GM18867 (cell line): Measurements from ENCODE around the gene KRT75.
"Not testable (repeated sequence)": the region's sequence is repeated elsewhere in the genome, so short reads cannot be mapped to it uniquely, and the experiment has no call there.

Source experiments
- ATAC-seq: cut with Tn5 transposase; IDR thresholded peaks from one replicate; pipeline ENCODE4 v1.9.1; 2021; ENCODE audit warnings: mild to moderate bottlenecking, moderate library complexity; ENCODE audit not compliant: unreplicated experiment

The KRT75 gene

DNA sequence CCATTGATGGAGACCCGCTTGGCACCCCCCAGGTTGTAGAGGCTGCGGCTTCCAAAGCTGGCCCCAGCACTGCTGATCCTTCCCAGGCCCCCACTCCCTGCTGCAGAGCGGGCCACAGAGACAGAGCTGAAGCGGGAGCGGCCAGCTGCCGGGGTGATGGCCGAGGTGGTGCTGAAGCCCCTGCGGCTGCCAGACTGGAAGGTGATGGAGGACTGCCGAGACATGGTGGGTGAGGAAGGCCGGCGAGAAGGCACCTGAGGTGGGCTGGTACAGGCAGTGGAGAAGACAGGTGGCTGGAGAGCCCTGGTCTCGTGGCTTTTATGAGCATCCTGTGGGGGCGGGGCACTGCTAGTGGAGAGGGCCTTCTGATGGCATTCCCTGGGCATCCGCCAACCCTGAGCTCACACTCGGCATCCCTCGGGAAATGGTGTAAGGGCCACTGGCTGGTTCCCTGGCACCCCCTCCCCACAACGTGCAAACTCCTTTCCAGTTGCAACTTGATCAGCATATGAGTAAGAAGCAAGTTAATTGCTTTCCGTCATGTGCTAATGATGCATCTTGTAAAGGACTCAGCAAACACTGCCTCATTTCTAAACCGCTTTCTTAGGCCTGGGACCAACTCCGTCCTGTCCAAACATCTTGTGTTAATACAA, at the start of gene KRT75:
Gene KRT75 (minus strand): TSS at position 291 of the 653 bp plus-strand sequence. CDS start 67 bp downstream, at position 224.
- ATAC-seq: no peak

DNA sequence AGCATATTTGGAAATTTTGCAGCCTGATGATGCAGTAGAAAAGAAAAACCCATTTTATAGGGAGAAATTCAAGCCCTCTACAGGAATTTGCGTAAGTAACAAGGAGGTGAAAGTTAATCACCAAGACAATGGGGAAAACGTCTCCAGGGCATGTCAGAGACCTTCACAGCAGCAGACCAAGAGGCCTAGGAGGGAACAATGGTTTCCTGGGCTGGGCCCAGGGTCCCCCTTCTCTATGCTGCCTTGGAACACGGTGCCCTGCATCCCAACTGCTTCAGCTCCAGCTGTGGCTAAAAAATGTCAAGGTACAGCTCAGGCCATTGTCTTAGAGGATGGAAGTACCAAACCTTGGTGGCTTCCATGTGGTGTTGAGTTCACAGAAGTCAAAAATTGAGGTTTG, 45.9 kb upstream of the KRT75 start:
- no peak for ATAC-seq

DNA sequence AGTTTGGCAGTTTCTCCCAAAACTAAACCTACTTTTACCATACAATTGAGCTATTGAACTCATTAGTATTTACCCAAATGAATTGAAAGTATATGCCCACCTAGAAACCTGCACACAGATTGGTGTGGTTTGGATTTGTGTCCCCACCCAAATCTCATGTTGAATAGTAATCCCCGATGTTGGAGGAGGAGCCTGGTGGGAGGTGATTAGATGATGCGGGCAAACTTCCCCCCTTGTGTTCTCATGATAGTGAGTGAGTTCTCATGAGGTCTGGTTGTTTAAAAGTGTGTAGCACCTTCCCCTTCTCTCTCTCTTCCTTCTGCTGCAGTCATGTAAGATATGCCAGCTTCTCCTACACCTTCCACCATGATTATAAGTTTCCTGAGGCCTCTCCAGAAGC, 43.5 kb upstream of the KRT75 start:
- ATAC-seq: no peak

DNA sequence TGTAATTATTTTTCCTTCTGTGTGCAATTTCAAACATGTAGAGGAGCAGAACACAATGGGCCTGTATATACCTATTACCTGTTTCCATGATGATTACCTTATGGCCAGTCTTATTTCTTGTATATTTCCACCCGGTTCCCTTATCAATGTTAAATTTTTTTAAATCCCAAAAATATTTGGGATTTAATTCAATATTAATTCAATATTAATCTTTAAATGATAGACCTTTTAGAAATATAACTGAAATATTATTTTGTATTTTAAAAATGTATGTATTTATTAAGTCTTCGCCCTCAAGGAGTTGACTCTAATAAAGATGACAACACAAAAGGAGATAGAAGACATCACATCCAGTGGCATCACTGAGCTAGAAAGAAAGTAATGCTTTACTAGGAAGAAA, 40.0 kb upstream of the KRT75 start:
- no peak for ATAC-seq

DNA sequence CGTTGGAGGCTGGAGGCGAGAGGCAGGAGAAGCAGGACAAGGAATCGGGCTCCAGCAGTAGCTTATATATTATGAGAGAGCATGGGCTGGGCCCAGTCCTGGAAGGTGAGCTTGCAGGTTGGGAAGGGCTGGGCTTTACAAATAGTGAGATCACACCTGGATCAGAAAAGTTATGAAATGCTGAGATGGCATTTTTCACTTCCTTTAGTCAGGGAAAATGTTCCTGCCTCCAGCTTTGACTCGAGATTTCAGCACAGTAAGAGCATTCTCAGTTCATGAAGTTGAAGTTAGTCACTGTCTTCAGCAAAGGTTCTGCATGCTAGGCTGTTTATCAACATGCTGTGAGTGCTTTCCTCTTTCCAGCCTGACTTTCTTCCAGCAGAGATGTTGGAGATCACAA, 39.6 kb upstream of the KRT75 start, which contains the start of gene KRT6C:
Gene KRT6C (minus strand): TSS at position 38 of the 400 bp plus-strand sequence. CDS start 68 bp downstream, outside the sequence.
- ATAC-seq: no peak

DNA sequence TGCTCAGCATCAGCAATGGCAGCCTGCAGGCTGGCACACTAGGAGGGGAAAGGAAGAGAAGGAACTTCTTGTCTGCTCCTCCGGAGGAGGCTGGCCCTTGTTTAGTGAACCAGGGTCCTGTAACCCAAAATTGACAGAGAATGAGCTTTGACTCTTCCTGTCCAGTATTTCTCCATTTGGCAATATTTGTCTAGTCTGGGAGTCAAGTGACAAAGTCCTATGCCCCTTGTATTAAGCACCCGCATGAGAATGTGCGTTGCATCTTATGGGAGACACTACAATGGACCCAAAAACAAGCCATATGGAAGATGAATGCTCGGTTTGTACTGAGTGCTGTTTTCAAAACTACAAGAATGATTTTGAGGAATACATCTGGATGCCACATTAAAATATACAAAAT, 35.7 kb upstream of the KRT75 start:
- no peak for ATAC-seq

DNA sequence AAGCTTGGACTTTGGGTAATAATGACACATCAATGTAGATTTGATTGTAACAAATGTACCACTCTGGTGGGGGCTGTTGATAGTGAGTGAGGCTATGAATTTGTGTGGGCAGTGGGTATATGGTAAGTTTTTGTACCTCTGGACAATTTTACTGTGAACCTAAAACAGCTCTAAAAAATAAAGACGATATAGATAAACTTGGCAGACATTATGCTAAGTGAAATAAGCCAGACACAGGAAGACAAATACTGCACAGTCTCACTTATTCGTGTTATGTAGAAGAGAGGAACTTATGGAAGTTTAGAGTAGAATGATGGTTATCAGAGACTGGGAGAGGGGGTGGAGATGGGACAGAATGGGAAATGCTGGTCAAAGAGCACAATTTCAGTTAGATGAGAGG, 30.7 kb upstream of the KRT75 start:
- no peak for ATAC-seq

DNA sequence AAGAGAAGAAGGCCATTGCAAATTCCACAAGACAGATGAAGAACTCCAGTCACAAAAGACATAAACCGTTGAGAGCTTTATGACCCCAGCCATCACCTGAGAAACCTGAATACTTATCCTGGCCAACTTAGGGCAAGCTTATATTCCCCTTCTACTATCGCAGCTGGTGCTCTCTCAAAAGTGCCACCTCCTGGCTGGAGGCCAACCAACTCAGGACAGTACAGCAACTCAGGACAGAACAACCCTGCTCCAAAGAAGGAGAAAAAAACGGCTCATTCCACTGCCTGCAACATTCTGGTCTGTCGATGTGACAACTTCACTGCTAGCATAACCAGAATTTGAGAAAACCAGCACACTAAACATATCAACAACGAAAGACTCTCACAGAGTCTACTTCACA, 27.5 kb upstream of the KRT75 start:
- ATAC-seq: no peak

DNA sequence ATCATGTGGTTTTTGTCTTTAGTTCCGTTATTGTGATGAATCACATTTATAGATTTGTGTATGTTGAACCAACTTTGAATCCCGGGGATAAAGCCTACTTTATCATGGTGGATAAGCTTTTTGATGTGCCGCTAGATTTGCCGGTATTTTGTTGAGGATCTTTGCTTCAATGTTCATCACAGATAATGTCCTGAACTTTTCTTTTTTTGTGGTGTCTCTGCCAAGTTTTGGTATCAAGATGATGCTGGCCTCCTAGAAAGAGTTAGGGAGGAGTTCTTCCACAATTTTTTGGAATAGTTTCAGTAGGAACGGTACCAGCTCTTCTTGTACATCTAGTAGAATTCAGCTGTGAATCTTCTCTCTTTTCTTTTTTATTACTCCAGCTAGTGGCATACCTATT, 24.7 kb upstream of the KRT75 start:
- no peak for ATAC-seq

DNA sequence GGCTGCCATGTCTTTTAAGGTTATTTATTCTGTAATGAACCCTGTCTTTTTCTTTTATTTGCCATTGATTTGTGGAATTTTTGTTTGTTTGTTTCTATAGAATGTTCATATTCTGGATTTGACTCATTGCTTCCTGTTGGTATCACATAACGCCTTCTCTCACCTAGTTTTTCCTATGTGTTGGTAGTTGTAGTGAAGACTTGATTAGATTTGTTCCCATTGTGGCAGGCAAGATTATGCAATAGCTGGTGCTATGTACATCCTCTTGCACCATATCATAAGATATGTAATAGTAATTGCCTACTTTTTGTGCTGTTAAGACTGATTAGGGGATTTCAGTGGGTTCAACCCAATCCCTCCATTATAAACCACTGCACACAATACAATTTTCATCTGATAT, 21.6 kb upstream of the KRT75 start:
- no peak for ATAC-seq

DNA sequence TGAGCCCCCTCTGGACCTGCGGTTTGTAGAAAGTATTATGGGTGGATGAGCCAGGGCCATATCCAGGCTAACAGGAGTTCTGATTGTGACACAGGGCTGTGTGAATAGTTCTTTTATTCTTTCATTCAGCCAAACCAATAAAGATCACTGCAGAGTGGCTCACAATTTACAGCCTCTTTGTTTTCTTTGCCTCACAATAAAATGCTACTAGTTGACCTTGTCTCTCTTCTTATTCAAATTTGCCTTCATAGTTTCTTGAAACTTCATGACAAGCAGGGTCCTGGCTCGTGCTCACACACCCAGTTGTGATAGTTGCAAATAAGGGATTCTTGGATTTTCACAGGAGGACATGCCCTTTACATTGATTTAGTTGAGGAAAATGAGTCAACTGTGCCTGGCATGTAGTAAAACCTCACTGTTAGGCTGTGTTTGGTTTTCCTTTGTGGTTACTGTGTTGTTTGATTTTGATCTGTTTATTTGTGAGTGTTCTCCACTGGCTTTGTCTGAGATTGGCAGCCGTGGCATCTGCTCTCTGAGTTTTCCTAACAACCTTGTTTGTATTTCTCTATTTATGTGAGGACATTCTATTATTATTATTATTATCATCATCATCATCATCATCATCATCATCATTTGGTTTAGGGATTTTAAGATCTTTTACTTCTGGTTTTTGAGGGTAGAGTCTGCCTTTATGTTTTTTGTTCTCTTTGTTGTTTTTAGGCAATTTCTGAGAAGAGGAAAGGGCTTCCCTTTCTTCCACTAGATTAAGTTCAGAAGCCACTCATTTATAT, 20.4 kb upstream of the KRT75 start:
- no peak for ATAC-seq

DNA sequence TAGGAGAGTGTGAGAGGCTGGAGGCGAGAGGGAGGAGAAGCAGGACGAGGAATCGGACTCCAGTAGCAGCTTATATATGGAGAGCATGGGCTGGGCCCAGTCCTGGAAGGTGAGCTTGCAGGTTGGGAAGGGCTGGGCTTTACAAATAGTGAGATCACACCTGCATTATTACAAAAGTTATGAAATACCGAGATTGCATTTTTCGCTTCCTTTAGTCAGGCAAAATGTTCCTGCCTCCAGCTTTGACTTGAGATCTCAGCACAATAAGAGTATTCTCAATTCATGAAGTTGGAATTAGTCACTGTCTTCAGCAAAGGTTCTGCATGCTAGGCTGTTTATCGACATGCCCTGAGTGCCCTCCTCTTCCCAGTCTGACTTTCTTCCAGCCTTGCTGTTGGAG, 17.9 kb upstream of the KRT75 start, which contains the start of gene KRT6B:
Gene KRT6B (minus strand): TSS at position 46 of the 400 bp plus-strand sequence. CDS start 68 bp downstream, outside the sequence.
- no peak for ATAC-seq

DNA sequence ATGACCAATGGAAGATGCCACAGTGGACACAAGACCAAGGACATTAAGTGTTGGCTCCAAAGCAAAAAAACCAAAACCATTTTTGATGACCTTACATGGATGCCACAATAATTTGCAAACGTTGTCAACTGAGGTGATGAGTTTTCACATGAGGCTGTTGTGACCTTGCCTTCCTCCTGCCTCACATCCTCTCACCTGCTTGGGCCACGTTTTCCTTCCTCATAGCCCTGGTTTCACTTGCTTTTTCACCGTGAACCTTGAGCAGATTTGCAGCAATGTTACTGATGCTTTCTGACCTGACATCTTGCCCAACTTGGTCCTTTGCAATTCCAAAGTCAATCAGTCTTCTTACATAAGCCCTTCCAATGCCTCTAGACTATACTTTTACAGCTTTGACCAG, 14.1 kb upstream of the KRT75 start:
- ATAC-seq: no peak

DNA sequence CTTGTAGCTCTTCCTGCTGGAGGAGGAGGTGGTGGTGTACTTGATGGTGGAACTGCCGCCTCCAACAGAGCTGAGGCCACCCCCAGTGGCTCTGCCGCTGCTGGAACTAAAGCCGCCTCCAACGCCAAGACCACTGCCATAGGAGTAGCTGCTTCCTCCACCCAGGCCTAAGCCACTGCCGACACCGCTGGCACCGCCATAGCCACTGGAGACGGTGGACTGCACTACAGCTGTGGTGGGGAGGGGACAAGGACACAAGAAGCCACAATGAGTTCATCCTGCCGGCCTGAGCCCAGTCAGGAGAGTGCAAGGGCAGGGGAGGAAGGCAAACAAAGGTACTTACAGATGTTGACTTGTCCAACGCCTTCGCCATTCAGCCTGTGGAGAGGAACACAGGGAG, 13.0 kb upstream of the KRT75 start:
- not testable (repeated sequence) for ATAC-seq

DNA sequence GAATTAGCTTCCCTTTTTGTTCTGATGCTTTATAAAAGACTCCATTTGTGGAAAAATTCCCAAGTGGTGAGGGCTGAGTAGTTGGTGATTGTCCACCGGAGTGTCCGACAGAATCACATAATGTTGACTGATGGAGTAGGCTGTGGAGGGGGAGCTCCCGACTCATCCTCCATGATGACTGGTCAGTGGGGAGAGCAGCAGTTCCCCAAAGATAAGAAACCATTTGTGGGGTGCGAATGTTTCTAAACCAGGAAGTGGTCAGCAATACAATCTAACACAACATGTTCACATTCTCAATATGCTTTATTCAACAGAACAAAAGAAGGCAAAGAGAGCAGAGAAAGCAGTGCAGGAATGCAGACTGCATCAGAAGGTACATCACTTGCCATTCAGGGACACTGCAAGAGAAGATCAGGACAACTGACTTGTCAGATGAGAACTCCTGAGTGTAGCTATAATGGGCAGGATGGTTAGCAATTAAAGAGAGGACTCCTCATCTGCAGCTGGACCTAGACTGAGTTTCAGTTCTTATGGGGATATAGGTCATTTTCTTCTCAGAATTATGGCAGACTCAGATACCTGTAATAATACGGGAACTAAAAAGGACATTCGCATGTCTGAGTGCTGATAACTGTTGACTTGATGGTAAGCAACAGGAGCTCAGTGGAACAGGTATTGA, 12.3 kb upstream of the KRT75 start:
- no peak for ATAC-seq

DNA sequence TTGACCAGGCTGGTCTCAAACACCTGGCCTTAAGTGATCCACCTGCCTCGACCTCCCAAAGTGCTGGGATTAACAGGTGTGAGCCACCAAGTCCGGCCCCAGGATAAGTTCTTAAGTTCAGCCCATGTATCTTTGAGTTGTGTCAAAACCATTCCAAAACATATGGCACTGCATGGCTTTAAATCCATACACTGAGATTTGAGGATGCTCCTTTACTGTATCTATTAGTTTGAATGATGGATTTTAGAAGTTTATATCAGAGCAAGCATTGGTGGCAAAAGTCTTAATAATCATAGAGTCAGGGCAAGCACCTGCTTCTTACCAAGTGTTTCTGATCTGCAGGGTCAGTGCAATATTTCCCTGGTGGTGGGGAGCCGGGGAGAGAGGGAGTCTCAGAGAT, 11.7 kb upstream of the KRT75 start:
- ATAC-seq: no peak

DNA sequence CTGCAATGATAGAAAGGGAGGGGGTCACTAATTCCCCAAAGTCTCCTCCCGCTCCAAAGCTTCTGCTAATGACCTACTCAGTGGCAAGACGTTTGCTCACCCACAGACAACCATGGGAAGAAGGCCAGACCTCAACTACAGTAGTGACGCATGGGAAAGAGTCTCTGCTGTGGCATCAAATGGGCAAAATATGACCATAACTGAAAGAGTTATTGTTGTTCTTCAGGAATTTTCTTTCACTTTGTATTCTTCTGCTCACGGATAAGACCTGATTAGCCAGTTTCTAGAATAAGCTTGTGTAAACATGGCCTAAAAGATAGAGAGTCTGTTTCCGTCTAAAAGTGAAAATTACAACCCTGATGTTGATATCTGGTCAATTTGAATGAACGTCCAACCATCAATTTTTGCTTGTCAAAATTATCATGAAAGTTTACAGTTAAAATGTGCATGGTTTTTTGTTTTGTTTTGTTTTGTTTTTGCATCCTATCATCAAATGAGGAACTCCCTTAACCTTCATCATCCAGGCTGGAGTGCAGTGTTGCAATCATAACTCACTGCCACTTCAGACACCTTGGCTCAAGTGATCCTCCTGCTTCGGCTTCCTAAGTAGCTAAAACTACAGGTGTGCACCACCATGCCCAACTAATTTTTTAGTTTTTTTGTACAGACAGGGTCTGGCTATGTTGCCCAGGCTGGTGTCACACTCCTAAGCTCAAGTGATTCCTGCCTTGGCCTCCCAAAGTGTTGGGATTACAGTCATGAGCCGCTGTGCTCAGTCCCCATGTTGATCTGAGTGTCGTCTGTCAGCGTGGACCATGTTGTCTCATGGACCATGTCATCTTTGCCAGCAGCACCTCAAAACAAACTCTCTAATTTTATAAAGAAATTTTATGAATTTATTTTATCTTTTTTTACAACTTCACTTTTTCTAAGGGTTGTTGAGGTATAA, 10.8 kb upstream of the KRT75 start:
- ATAC-seq: no peak

DNA sequence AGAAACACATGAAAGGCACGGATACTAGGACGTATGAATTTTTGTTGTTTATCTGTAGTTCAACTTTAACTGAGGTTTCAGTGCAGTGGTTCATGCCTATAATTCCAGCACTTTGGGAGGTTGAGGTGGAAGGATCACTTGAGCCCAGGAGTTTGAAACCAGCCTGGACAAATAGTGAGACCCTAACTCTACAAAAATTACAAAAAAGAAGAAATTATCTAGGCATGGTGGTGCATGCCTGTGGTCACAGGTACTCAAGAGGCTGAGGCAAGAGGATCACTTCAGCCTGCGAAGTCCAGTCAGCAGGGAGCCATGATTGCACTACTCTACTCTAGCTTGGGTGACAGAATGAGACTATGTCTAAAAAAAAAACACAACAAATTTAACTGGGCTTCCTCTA, 9.8 kb upstream of the KRT75 start:
- no peak for ATAC-seq

DNA sequence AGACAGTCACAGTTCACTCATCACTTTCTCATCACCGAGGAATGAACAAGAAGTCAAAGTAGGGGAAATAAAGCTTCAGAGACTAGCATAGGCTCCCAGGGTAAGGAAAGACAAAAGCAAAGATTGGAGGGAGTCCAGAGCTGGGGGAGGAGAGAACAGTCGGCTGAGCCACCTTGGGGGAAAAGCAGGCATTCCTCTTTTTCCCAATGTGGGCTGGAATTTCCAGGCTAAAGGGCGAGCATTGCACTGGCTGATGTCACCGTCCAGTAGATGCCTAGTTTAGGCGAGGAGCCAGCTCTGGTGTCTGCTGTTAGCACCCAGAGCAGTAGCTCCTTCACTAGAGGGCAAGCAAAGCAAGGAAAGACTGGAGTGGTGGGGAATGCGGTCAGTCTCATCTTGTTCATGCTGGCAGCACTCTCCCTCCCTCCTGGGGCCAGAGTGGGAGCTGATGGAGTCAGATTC, 8.5 kb upstream of the KRT75 start:
- ATAC-seq: no peak

DNA sequence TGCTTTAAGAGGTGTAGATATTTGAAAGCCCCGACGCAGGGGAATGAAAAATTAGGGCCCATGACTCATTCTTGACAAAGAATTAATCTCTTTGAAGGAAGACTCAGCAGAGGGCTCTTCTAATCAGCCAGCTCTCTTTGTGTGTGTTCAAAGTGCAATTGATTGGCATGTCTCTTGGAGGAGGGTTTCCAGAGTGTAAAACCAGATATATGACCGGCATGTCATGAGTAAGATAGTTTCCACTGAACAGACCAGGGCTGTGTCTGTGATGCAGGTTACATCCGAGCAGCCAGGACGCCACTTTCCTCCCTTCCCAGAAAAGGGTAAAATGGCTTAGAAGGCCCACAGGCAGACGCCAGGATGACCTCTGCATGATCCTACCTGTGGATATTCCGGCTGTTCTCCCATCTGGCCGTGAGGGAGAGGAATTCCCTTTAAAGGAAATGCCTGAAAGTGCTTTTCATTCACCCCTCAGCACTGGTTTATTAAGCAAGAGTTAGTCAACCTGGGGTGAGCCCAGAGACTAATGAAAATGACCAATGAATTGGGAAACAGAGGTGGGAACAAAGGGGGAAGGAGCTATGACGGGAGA, 7.2 kb upstream of the KRT75 start:
- no peak for ATAC-seq
